SU-DHL-6 (cell line): ENCODE measurements around the gene LARP1B.

Source experiments
- H2AFZ ChIP-seq: fragments of 200-600 bp; sonication (generic); 2 replicates; pipeline ENCODE4 v1.6.1; 2014; ENCODE audit warnings: low read depth, mild to moderate bottlenecking, moderate library complexity, mixed read lengths, antibody characterized with exemption, low read length; ENCODE audit not compliant: severe bottlenecking
- H3F3A ChIP-seq: fragments of 200-600 bp; shearing (Covaris generic); 2 replicates; pipeline ENCODE4 v1.6.0; 2016; ENCODE audit warnings: antibody characterized with exemption, mild to moderate bottlenecking; ENCODE audit not compliant: insufficient read depth
- H3K27ac ChIP-seq: fragments of 200-600 bp; sonication (generic); 2 replicates; pipeline ENCODE4 v1.5.1; 2016; ENCODE audit warnings: low read depth, mild to moderate bottlenecking, low read length, moderate library complexity, mixed read lengths
- H3K27me3 ChIP-seq: fragments of 200-600 bp; sonication (generic), shearing (Covaris generic); 2 replicates; pipeline ENCODE4 v1.6.0; 2014; ENCODE audit warnings: mild to moderate bottlenecking, low read length
- H3K36me3 ChIP-seq: fragments of 200-600 bp; sonication (generic); 2 replicates; pipeline ENCODE4 v1.6.1; 2014; ENCODE audit warnings: mild to moderate bottlenecking, low read length, mixed read lengths
- H3K4me2 ChIP-seq: fragments of 300-600, 200-600 bp; shearing (Covaris generic), sonication (generic); 2 replicates; pipeline ENCODE4 v1.6.0; 2014; ENCODE audit warnings: low read length, low read depth, mild to moderate bottlenecking; ENCODE audit not compliant: poor library complexity, severe bottlenecking
- H3K4me3 ChIP-seq: fragments of 200-600 bp; sonication (generic); 2 replicates; pipeline ENCODE4 v1.5.1; 2014; ENCODE audit warnings: antibody characterized with exemption, low read length, mild to moderate bottlenecking, mixed read lengths; ENCODE audit not compliant: insufficient read depth, poor library complexity, severe bottlenecking
- H3K79me2 ChIP-seq: fragments of 200-600 bp; sonication (generic); 2 replicates; pipeline ENCODE4 v1.6.1; 2014; ENCODE audit warnings: mild to moderate bottlenecking, low read length, moderate library complexity; ENCODE audit not compliant: insufficient read depth
- H3K9ac ChIP-seq: fragments of 200-600 bp; sonication (generic); 2 replicates; pipeline ENCODE4 v1.7.0; 2014; ENCODE audit warnings: mild to moderate bottlenecking, low read length
- H3K9me2 ChIP-seq: fragments of 200-600 bp; sonication (generic); replicated peaks from 2 replicates; pipeline ENCODE4 v1.6.1; 2014; ENCODE audit warnings: low read length; ENCODE audit not compliant: insufficient read depth
- H3K9me3 ChIP-seq: fragments of 200-600 bp; sonication (generic); 2 replicates; pipeline ENCODE4 v1.6.1; 2014; ENCODE audit warnings: low read length, mixed read lengths; ENCODE audit not compliant: insufficient read depth
- H4K20me1 ChIP-seq: fragments of 200-600 bp; sonication (generic); 2 replicates; pipeline ENCODE4 v1.6.1; 2014; ENCODE audit warnings: low read depth, mild to moderate bottlenecking, antibody characterized with exemption, low read length, moderate library complexity, mixed read lengths
- CTCF ChIP-seq: fragments of 200-600 bp; sonication (generic); IDR thresholded peaks from one replicate; pipeline ENCODE4 v1.5.1; 2017; ENCODE audit warnings: antibody characterized with exemption, mild to moderate bottlenecking, low read length, moderate library complexity; ENCODE audit not compliant: insufficient read depth, poor library complexity, severe bottlenecking
- EZH2phosphoT487 ChIP-seq: fragments of 200-600 bp; sonication (generic), shearing (Covaris generic); conservative IDR thresholded peaks from 2 replicates; pipeline ENCODE4 v1.6.1; 2018; ENCODE audit warnings: mild to moderate bottlenecking, antibody characterized with exemption, low read length, moderate library complexity, mixed read lengths

Gene LARP1B

GRCh38 chr4:128166982-128167381 is 105.9 kb downstream of the LARP1B start:
- no peaks in the 10 kb centered on the region for H3K9me3 ChIP-seq
- no peak for TF ChIP-seq CTCF
- no peak for TF ChIP-seq EZH2phosphoT487
- H3K4me2 ChIP-seq, result no peak overlapping the region

GRCh38 chr4:128168701-128169100 is 107.6 kb downstream of the LARP1B start:
- H3F3A ChIP-seq, result no peaks in the 10 kb centered on the region
- no peaks in the 10 kb centered on the region for H3K9me2 ChIP-seq
- no peaks in the 10 kb centered on the region for H3K27me3 ChIP-seq
- no peaks in the 10 kb centered on the region for H3K9me3 ChIP-seq
- no peak overlapping the region for H2AFZ ChIP-seq
- no peak overlapping the region for H3K4me2 ChIP-seq
- H3K4me3 ChIP-seq, result no peak overlapping the region
- H4K20me1 ChIP-seq, result no peaks in the 10 kb centered on the region
- no peaks in the 10 kb centered on the region for H3K36me3 ChIP-seq
- H3K9ac ChIP-seq, result no peak overlapping the region
- no peak for TF ChIP-seq CTCF
- TF ChIP-seq EZH2phosphoT487, result no peak
- H3K27ac ChIP-seq, result no peak overlapping the region
- no peaks in the 10 kb centered on the region for H3K79me2 ChIP-seq

More at GRCh38 chr4:128166982-128167381, 105.9 kb downstream of the LARP1B start:
- Histone ChIP-seq H3K9ac (no peak overlapping the region), H3K27ac (no peak overlapping the region), H3K4me3 (no peak overlapping the region), H4K20me1 (no peaks in the 10 kb centered on the region), H3F3A (no peaks in the 10 kb centered on the region), H3K79me2 (no peaks in the 10 kb centered on the region), H3K9me2 (no peaks in the 10 kb centered on the region), H2AFZ (no peak overlapping the region), H3K27me3 (no peaks in the 10 kb centered on the region), H3K36me3 (no peaks in the 10 kb centered on the region)

GRCh38 chr4:128169245-128169644 is 108.1 kb downstream of the LARP1B start:
- Histone ChIP-seq H3F3A (no peaks in the 10 kb centered on the region), H3K36me3 (no peaks in the 10 kb centered on the region), H3K27me3 (no peaks in the 10 kb centered on the region), H3K9ac (no peak overlapping the region), H3K9me3 (no peaks in the 10 kb centered on the region), H3K27ac (no peak overlapping the region), H4K20me1 (no peaks in the 10 kb centered on the region), H2AFZ (no peak overlapping the region), H3K79me2 (no peaks in the 10 kb centered on the region), H3K4me3 (no peak overlapping the region), H3K4me2 (no peak overlapping the region), H3K9me2 (no peaks in the 10 kb centered on the region)
- no peak for TF ChIP-seq CTCF
- no peak for TF ChIP-seq EZH2phosphoT487

GRCh38 chr4:128176643-128177042 is 115.5 kb downstream of the LARP1B start:
- H3K9me3 ChIP-seq, result no peaks in the 10 kb centered on the region
- H3K36me3 ChIP-seq, result no peaks in the 10 kb centered on the region
- H3K9ac ChIP-seq, result no peak overlapping the region
- H3K9me2 ChIP-seq, result no peaks in the 10 kb centered on the region
- H3K4me3 ChIP-seq, result no peak overlapping the region
- H3K4me2 ChIP-seq, result no peak overlapping the region
- TF ChIP-seq CTCF, result no peak
- TF ChIP-seq EZH2phosphoT487, result no peak
- no peaks in the 10 kb centered on the region for H4K20me1 ChIP-seq
- no peaks in the 10 kb centered on the region for H3K79me2 ChIP-seq
- H3K27ac ChIP-seq, result no peak overlapping the region
- H3K27me3 ChIP-seq, result no peaks in the 10 kb centered on the region
- no peak overlapping the region for H2AFZ ChIP-seq
- no peaks in the 10 kb centered on the region for H3F3A ChIP-seq
